DND-41 (cell line): Measurements from ENCODE around the gene GADL1.

Source experiments
- ATAC-seq: fragments of 200-7000 bp; cut with Tn5 transposase; 3 replicates; pipeline ENCODE4 v1.9.1; 2021; ENCODE audit warnings: low read depth; ENCODE audit not compliant: insufficient read depth
- DNase-seq: peaks from one replicate; pipeline ENCODE4 v3.0.0-alpha.2; 2020
- H2AFZ ChIP-seq: 2 replicates; pipeline ENCODE4 v1.6.0; 2012; ENCODE audit warnings: low read depth, low read length
- H3K27ac ChIP-seq: 2 replicates; pipeline ENCODE4 v1.5.1; 2012; ENCODE audit warnings: low read length, inconsistent platforms
- H3K27me3 ChIP-seq: fragments of 200-600 bp; sonication (generic); 2 replicates; pipeline ENCODE4 v1.6.0; 2012; ENCODE audit warnings: low read length, mild to moderate bottlenecking, inconsistent platforms; ENCODE audit not compliant: insufficient read depth, poor library complexity
- H3K36me3 ChIP-seq: 2 replicates; pipeline ENCODE4 v1.5.1; 2012; ENCODE audit warnings: low read length, inconsistent platforms; ENCODE audit not compliant: insufficient read depth
- H3K4me1 ChIP-seq: 2 replicates; pipeline ENCODE4 v1.5.1; 2012; ENCODE audit warnings: mild to moderate bottlenecking, low read length; ENCODE audit not compliant: insufficient read depth
- H3K4me2 ChIP-seq: 2 replicates; pipeline ENCODE4 v1.6.0; 2012; ENCODE audit warnings: mild to moderate bottlenecking, moderate library complexity, low read length, inconsistent platforms; ENCODE audit not compliant: insufficient read depth
- H3K4me3 ChIP-seq, 2 experiments: fragments of 200-600 bp in 1 of 2; shearing (Covaris generic) in 1 of 2; 2 replicates each; pipeline ENCODE4 v1.5.1; 2012 to 2016; ENCODE audit warnings: inconsistent platforms in 2 of 2, low read length in 2 of 2, mild to moderate bottlenecking in 2 of 2, low read depth in 1 of 2, moderate library complexity in 1 of 2
- H3K79me2 ChIP-seq: 2 replicates; pipeline ENCODE4 v1.6.0; 2012; ENCODE audit warnings: low read length, inconsistent platforms; ENCODE audit not compliant: insufficient read depth
- H3K9ac ChIP-seq: 2 replicates; pipeline ENCODE4 v1.6.0; 2012; ENCODE audit warnings: low read depth, mild to moderate bottlenecking, inconsistent platforms, low read length, moderate library complexity
- H3K9me3 ChIP-seq: 2 replicates; pipeline ENCODE4 v1.5.1; 2012; ENCODE audit warnings: low read length, moderate library complexity, mild to moderate bottlenecking, inconsistent platforms; ENCODE audit not compliant: insufficient read depth, severe bottlenecking
- H4K20me1 ChIP-seq: 2 replicates; pipeline ENCODE4 v1.6.0; 2012; ENCODE audit warnings: low read length; ENCODE audit not compliant: insufficient read depth
- CTCF ChIP-seq: IDR thresholded peaks from 2 replicates; pipeline ENCODE4 v1.5.1; 2012; ENCODE audit warnings: borderline replicate concordance, low read length, moderate library complexity, mild to moderate bottlenecking; ENCODE audit not compliant: poor library complexity, severe bottlenecking; ENCODE audit errors: extremely low read depth
- EZH2 ChIP-seq: IDR thresholded peaks from 3 replicates; pipeline ENCODE4 v1.6.1; 2012; ENCODE audit warnings: borderline replicate concordance, low read depth, mild to moderate bottlenecking, moderate library complexity, low read length, inconsistent platforms; ENCODE audit not compliant: severe bottlenecking

Gene GADL1

GRCh38 chr3:30696896-30697295 lies 197.6 kb downstream of the GADL1 start:
- DNase-seq (no peak), ATAC-seq (no peak)
- Histone ChIP-seq H2AFZ (no peak overlapping the region), H3K9me3 (no peaks in the 10 kb centered on the region), H3K4me3 (no peak overlapping the region), H3K27ac (no peak overlapping the region), H4K20me1 (no peaks in the 10 kb centered on the region), H3K4me1 (no peaks in the 10 kb centered on the region), H3K27me3 (no peaks in the 10 kb centered on the region), H3K36me3 (peaks cover 40% of the 10 kb centered on the region), H3K4me2 (no peak overlapping the region), H3K9ac (no peak overlapping the region), H3K79me2 (no peaks in the 10 kb centered on the region)
- TF ChIP-seq CTCF, result no peak
- no peak for TF ChIP-seq EZH2

DNA sequence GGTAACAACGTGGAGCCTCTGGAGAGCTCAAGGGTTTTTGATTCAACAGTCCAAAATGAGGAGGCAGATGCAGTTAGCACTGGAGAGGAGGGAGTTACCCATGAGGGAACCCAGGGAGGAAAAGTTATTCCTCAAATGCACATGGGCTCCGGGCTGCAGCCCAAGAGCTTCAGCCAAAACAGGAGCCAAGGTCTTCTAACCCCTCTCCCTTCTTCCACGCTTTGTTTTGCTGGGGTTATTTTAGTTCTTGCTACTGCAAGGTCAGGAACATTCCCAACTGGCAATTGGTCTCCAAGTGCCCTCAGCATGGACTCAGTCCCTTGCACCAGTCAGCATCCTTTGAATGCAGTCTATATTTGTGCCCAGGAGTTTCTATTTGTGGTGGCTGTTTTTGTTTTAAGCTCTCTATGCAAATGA lies 198.1 kb downstream of the GADL1 start:
- H3K4me1 ChIP-seq, result no peaks in the 10 kb centered on the region
- H3K36me3 ChIP-seq, result peaks cover 44% of the 10 kb centered on the region
- DNase-seq (no peak), ATAC-seq (no peak)
- H3K79me2 ChIP-seq, result no peaks in the 10 kb centered on the region
- TF ChIP-seq CTCF (no peak), EZH2 (no peak)
- H3K27me3 ChIP-seq, result no peaks in the 10 kb centered on the region
- no peak overlapping the region for H3K4me2 ChIP-seq
- no peak overlapping the region for H3K4me3 ChIP-seq
- H3K9me3 ChIP-seq, result no peaks in the 10 kb centered on the region
- H3K9ac ChIP-seq, result no peak overlapping the region
- no peak overlapping the region for H3K27ac ChIP-seq
- no peaks in the 10 kb centered on the region for H4K20me1 ChIP-seq
- H2AFZ ChIP-seq, result no peak overlapping the region

DNA sequence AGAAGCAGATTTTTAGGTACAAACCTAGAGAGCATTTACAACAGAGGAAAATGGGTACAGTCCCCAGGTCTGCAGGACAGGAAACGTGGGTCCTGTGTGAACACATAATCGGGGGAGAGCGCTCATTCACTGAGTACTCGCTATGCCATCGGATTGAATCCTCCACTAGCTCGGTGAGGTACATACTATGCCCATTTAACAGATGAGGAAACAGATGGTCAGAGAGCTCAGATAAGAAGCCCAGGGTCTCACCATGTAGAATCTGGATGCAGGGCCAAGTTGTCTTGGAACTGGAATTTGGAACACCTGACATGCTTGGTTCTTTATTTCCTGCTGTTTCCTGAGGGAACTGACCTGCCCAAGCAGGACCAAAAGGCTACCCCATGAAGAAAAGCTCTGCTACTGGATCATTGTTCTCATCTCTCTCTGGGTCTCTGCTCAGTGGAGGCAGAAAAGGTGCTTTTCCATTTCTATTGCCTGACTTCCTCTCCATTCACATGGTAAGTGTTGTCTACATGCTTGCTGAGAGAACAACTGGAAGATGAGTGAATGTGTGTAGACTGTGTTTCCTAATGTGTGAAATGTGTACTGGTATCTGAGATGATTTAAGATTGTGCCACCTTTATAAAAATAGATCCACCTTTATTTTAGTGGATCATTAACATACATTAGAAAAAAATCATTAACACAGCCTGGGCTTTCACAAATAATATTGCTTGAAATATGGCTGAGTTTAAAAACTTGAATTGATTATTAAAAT lies 199.0 kb downstream of the GADL1 start:
- Histone ChIP-seq H3K9ac (no peak overlapping the region), H3K79me2 (no peaks in the 10 kb centered on the region), H2AFZ (no peak overlapping the region), H3K27ac (no peak overlapping the region), H4K20me1 (no peaks in the 10 kb centered on the region), H3K4me2 (no peak overlapping the region), H3K4me3 (no peak overlapping the region), H3K36me3 (peaks cover 53% of the 10 kb centered on the region), H3K4me1 (no peaks in the 10 kb centered on the region), H3K9me3 (no peaks in the 10 kb centered on the region), H3K27me3 (no peaks in the 10 kb centered on the region)
- ATAC-seq, result no peak
- TF ChIP-seq CTCF (no peak), EZH2 (no peak)
- DNase-seq, result no peak

- no peaks in the 10 kb centered on the region for H3K9me3 ChIP-seq
- H3K79me2 ChIP-seq, result no peaks in the 10 kb centered on the region
- DNase-seq (no peak), ATAC-seq (no peak)
- TF ChIP-seq EZH2 (no peak), CTCF (no peak)
- no peaks in the 10 kb centered on the region for H4K20me1 ChIP-seq
- no peak overlapping the region for H3K4me2 ChIP-seq
- H3K36me3 ChIP-seq, result peaks cover 61% of the 10 kb centered on the region
- no peaks in the 10 kb centered on the region for H3K27me3 ChIP-seq
- no peak overlapping the region for H2AFZ ChIP-seq
- no peak overlapping the region for H3K9ac ChIP-seq
- H3K4me1 ChIP-seq, result no peaks in the 10 kb centered on the region
- H3K4me3 ChIP-seq, result no peak overlapping the region
- H3K27ac ChIP-seq, result no peak overlapping the region
These were observed 199.8 kb downstream of the GADL1 start for GRCh38 chr3:30694668-30695067.
